Measurements from ENCODE around the gene RCE1. TPM values are rescaled to one million over a fixed set of nuclear protein-coding genes. Genes with fewer than 3 reads are reported as not detected.

The RCE1 gene
- total RNA-seq, 1 donor from 2014 or later, result 14.1 TPM

GRCh38 chr11:66885469-66885868 is 42.2 kb downstream of the RCE1 start:
- DNase-seq (ENCODE audit: low spot score), result no peak

- DNase-seq (ENCODE audit: low spot score), result no peak
Observed at GRCh38 chr11:66885950-66886440, 42.8 kb downstream of the RCE1 start.

GRCh38 chr11:66886671-66887221 is 43.5 kb downstream of the RCE1 start:
- DNase-seq (ENCODE audit: low spot score), result no peak

- DNase-seq (ENCODE audit: low spot score), result no peak
Observed at GRCh38 chr11:66887526-66887925, 44.3 kb downstream of the RCE1 start.

- DNase-seq (ENCODE audit: low spot score), result no peak
Observed at GRCh38 chr11:66888282-66888681, 45.0 kb downstream of the RCE1 start.

GRCh38 chr11:66889960-66890359 is 46.7 kb downstream of the RCE1 start:
- DNase-seq (ENCODE audit: low spot score), result no peak

- DNase-seq (ENCODE audit: low spot score), result no peak
Observed at GRCh38 chr11:66891851-66892660, 48.8 kb downstream of the RCE1 start.

- DNase-seq (ENCODE audit: low spot score), result no peak
Observed at GRCh38 chr11:66892911-66893310, 49.7 kb downstream of the RCE1 start.

GRCh38 chr11:66894141-66894540 is 50.9 kb downstream of the RCE1 start:
- no peak for DNase-seq (ENCODE audit: low spot score)

Other genes with a start within 250 kb of the RCE1 start
- 64.0 TPM for gene RBM14, start 226.8 kb upstream of the RCE1 start, total RNA-seq
- gene RBM4, start 204.7 kb upstream of the RCE1 start, total RNA-seq, result 95.7 TPM
- gene RBM4B, start 165.6 kb upstream of the RCE1 start, total RNA-seq, result 8.0 TPM
- 8.3 TPM for gene SPTBN2, start 114.2 kb upstream of the RCE1 start, total RNA-seq
- 25.6 TPM for gene LRFN4, start 13.6 kb downstream of the RCE1 start, total RNA-seq
- gene PC, start 114.9 kb downstream of the RCE1 start, total RNA-seq, result 220 TPM
- 0.64 TPM for gene C11orf86, start 131.9 kb downstream of the RCE1 start, total RNA-seq
- gene SYT12, start 179.7 kb downstream of the RCE1 start, total RNA-seq, result 3.1 TPM
- 22.2 TPM for gene RHOD, start 213.4 kb downstream of the RCE1 start, total RNA-seq

Data from mesenteric fat pad (tissue), 1 donor.